Measurements from ENCODE around the gene ZKSCAN2.

The ZKSCAN2 gene

GRCh38 chr16:25228372-25228771, 29.3 kb downstream of the ZKSCAN2 start:
- in situ Hi-C loops (cut with MboI; ENCODE audit: low pct_unique_long_range_greater_than_20kb, low sequenced_read_pairs), result no loop called here
- DNase-seq, result no peak

GRCh38 chr16:25224731-25225319, 32.8 kb downstream of the ZKSCAN2 start:
- in situ Hi-C loops (cut with MboI; ENCODE audit: low pct_unique_long_range_greater_than_20kb, low sequenced_read_pairs), result no loop called here
- DNase-seq, result no peak

GRCh38 chr16:25223964-25224363, 33.7 kb downstream of the ZKSCAN2 start:
- in situ Hi-C loops (cut with MboI; ENCODE audit: low pct_unique_long_range_greater_than_20kb, low sequenced_read_pairs), result no loop called here

GRCh38 chr16:25222959-25223358, 34.7 kb downstream of the ZKSCAN2 start:
- in situ Hi-C loops (cut with MboI; ENCODE audit: low pct_unique_long_range_greater_than_20kb, low sequenced_read_pairs), result no loop called here
- DNase-seq, result no peak

More at GRCh38 chr16:25223964-25224363, 33.7 kb downstream of the ZKSCAN2 start:
- DNase-seq, result no peak

- in situ Hi-C loops (cut with MboI; ENCODE audit: low pct_unique_long_range_greater_than_20kb, low sequenced_read_pairs), result no loop called here
- no peak for DNase-seq
Measured at GRCh38 chr16:25219070-25219737, 38.4 kb downstream of the ZKSCAN2 start.

- in situ Hi-C loops (cut with MboI; ENCODE audit: low pct_unique_long_range_greater_than_20kb, low sequenced_read_pairs), result no loop called here
- no peak for DNase-seq
Measured at GRCh38 chr16:25217921-25218320, 39.7 kb downstream of the ZKSCAN2 start.

GRCh38 chr16:25217112-25217511, 40.5 kb downstream of the ZKSCAN2 start:
- in situ Hi-C loops (cut with MboI; ENCODE audit: low pct_unique_long_range_greater_than_20kb, low sequenced_read_pairs), result no loop called here

GRCh38 chr16:25213709-25214397, 43.8 kb downstream of the ZKSCAN2 start:
- in situ Hi-C loops (cut with MboI; ENCODE audit: low pct_unique_long_range_greater_than_20kb, low sequenced_read_pairs), result no loop called here
- DNase-seq, result no peak

More at GRCh38 chr16:25217112-25217511, 40.5 kb downstream of the ZKSCAN2 start:
- DNase-seq, result no peak

- in situ Hi-C loops (cut with MboI; ENCODE audit: low pct_unique_long_range_greater_than_20kb, low sequenced_read_pairs), result no loop called here
- no peak for DNase-seq
Measured at GRCh38 chr16:25212636-25213035, 45.0 kb downstream of the ZKSCAN2 start.

- in situ Hi-C loops (cut with MboI; ENCODE audit: low pct_unique_long_range_greater_than_20kb, low sequenced_read_pairs), result no loop called here
Measured at GRCh38 chr16:25210758-25211157, 46.9 kb downstream of the ZKSCAN2 start.

GRCh38 chr16:25199457-25199856, 58.2 kb downstream of the ZKSCAN2 start:
- DNase-seq, result no peak
- in situ Hi-C loops (cut with MboI; ENCODE audit: low pct_unique_long_range_greater_than_20kb, low sequenced_read_pairs), result no loop called here

More at GRCh38 chr16:25210758-25211157, 46.9 kb downstream of the ZKSCAN2 start:
- DNase-seq, result peak; percentile 53

- in situ Hi-C loops (cut with MboI; ENCODE audit: low pct_unique_long_range_greater_than_20kb, low sequenced_read_pairs), result no loop called here
- no peak for DNase-seq
Measured at GRCh38 chr16:25198021-25198420, 59.6 kb downstream of the ZKSCAN2 start.

GRCh38 chr16:25194273-25194878, 63.3 kb downstream of the ZKSCAN2 start:
- in situ Hi-C loops (cut with MboI; ENCODE audit: low pct_unique_long_range_greater_than_20kb, low sequenced_read_pairs), result no loop called here
- DNase-seq, result no peak

- DNase-seq, result no peak
- in situ Hi-C loops (cut with MboI; ENCODE audit: low pct_unique_long_range_greater_than_20kb, low sequenced_read_pairs), result no loop called here
Measured at GRCh38 chr16:25192096-25192495, 65.5 kb downstream of the ZKSCAN2 start.

- in situ Hi-C loops (cut with MboI; ENCODE audit: low pct_unique_long_range_greater_than_20kb, low sequenced_read_pairs), result no loop called here
- DNase-seq, result no peak
Measured at GRCh38 chr16:25189305-25189704, 68.3 kb downstream of the ZKSCAN2 start.

- in situ Hi-C loops (cut with MboI; ENCODE audit: low pct_unique_long_range_greater_than_20kb, low sequenced_read_pairs), result no loop called here
Measured at GRCh38 chr16:25187491-25187795, 70.2 kb downstream of the ZKSCAN2 start.

More at GRCh38 chr16:25187491-25187795, 70.2 kb downstream of the ZKSCAN2 start:
- no peak for DNase-seq

Measured in KBM-7 (cell line).